H9 (cell line): ENCODE measurements around the gene RBKS. TPM values are rescaled to one million over a fixed set of nuclear protein-coding genes. Genes with fewer than 3 reads are reported as not detected.

ENCODE experiments used
- DNase-seq: peaks from one replicate; pipeline ENCODE4 v3.0.0-alpha.2; 2017
- H2AFZ ChIP-seq: one replicate; pipeline ENCODE4 v1.6.1; 2013; ENCODE audit warnings: mild to moderate bottlenecking, low read length, control low read depth, moderate library complexity
- H2AK5ac ChIP-seq: 2 replicates; pipeline ENCODE4 v1.6.1; 2013; ENCODE audit warnings: low read length, control low read depth, mixed read lengths; ENCODE audit not compliant: insufficient read length
- H2BK120ac ChIP-seq: one replicate; pipeline ENCODE4 v1.6.1; 2013; ENCODE audit warnings: low read depth, mild to moderate bottlenecking, low read length, control low read depth, inconsistent platforms; ENCODE audit not compliant: poor library complexity, severe bottlenecking
- H2BK12ac ChIP-seq: 2 replicates; pipeline ENCODE4 v1.6.1; 2013; ENCODE audit warnings: low read length, control low read depth, mixed read lengths, low read depth; ENCODE audit not compliant: insufficient read length
- H2BK15ac ChIP-seq: 2 replicates; pipeline ENCODE4 v1.6.1; 2013; ENCODE audit warnings: low read depth, low read length, control low read depth
- H2BK20ac ChIP-seq: one replicate; pipeline ENCODE4 v1.6.1; 2013; ENCODE audit warnings: low read depth, mild to moderate bottlenecking, low read length, control low read depth, inconsistent platforms; ENCODE audit not compliant: poor library complexity, severe bottlenecking
- H2BK5ac ChIP-seq: 2 replicates; pipeline ENCODE4 v1.6.1; 2013; ENCODE audit warnings: low read length, control low read depth, mixed read lengths; ENCODE audit not compliant: insufficient read length
- H3K14ac ChIP-seq: 2 replicates; pipeline ENCODE4 v1.6.1; 2013; ENCODE audit warnings: low read length, control low read depth; ENCODE audit not compliant: insufficient read depth
- H3K18ac ChIP-seq: 2 replicates; pipeline ENCODE4 v1.6.1; 2013; ENCODE audit warnings: low read depth, mild to moderate bottlenecking, mixed read lengths, low read length, control low read depth; ENCODE audit not compliant: insufficient read length
- H3K23ac ChIP-seq: 2 replicates; pipeline ENCODE4 v1.6.1; 2013; ENCODE audit warnings: low read length, control low read depth, mixed read lengths, low read depth; ENCODE audit not compliant: insufficient read length
- H3K23me2 ChIP-seq: 2 replicates; pipeline ENCODE4 v1.6.1; 2013; ENCODE audit warnings: low read depth, mild to moderate bottlenecking, mixed read lengths, low read length, control low read depth; ENCODE audit not compliant: insufficient read length, poor library complexity, severe bottlenecking
- H3K27ac ChIP-seq: 2 replicates; pipeline ENCODE4 v1.5.1; 2013; ENCODE audit warnings: low read length, control low read depth, mixed read lengths, low read depth; ENCODE audit not compliant: insufficient read length
- H3K27me3 ChIP-seq: 2 replicates; pipeline ENCODE4 v1.6.1; 2013; ENCODE audit warnings: low read length, control low read depth, inconsistent platforms; ENCODE audit not compliant: insufficient read depth
- H3K4ac ChIP-seq: 2 replicates; pipeline ENCODE4 v1.6.1; 2013; ENCODE audit warnings: low read depth, mild to moderate bottlenecking, control low read depth, inconsistent platforms, low read length, moderate library complexity
- H3K4me1 ChIP-seq: 2 replicates; pipeline ENCODE4 v1.6.1; 2013; ENCODE audit warnings: low read length, control low read depth, inconsistent platforms; ENCODE audit not compliant: insufficient read depth
- H3K4me2 ChIP-seq: 2 replicates; pipeline ENCODE4 v1.6.1; 2013; ENCODE audit warnings: low read length, control low read depth, mixed read lengths; ENCODE audit not compliant: insufficient read length, insufficient read depth
- H3K56ac ChIP-seq: 2 replicates; pipeline ENCODE4 v1.6.1; 2013; ENCODE audit warnings: low read depth, mild to moderate bottlenecking, mixed read lengths, low read length, control low read depth; ENCODE audit not compliant: insufficient read length
- H3K79me1 ChIP-seq: 2 replicates; pipeline ENCODE4 v1.6.1; 2013; ENCODE audit warnings: low read depth, mild to moderate bottlenecking, moderate library complexity, low read length, control low read depth, inconsistent platforms; ENCODE audit not compliant: insufficient read depth, poor library complexity, severe bottlenecking
- H3K79me2 ChIP-seq: 2 replicates; pipeline ENCODE4 v1.6.1; 2013; ENCODE audit warnings: low read length, control low read depth, inconsistent platforms; ENCODE audit not compliant: insufficient read depth
- H3K9ac ChIP-seq: 2 replicates; pipeline ENCODE4 v1.6.1; 2013; ENCODE audit warnings: low read length, control low read depth, mixed read lengths; ENCODE audit not compliant: insufficient read length; ENCODE audit errors: extremely low read depth
- H3K9me3 ChIP-seq: one replicate; pipeline ENCODE4 v1.6.1; 2013; ENCODE audit warnings: low read depth, low read length, inconsistent platforms; ENCODE audit not compliant: control insufficient read depth
- H3T11ph ChIP-seq: one replicate; pipeline ENCODE4 v1.6.1; 2013; ENCODE audit warnings: mild to moderate bottlenecking, low read length, control low read depth, inconsistent platforms
- H4K20me1 ChIP-seq: one replicate; pipeline ENCODE4 v1.6.1; 2013; ENCODE audit not compliant: control insufficient read depth, insufficient read length, insufficient read depth
- H4K5ac ChIP-seq: 2 replicates; pipeline ENCODE4 v1.6.1; 2013; ENCODE audit warnings: low read depth, mild to moderate bottlenecking, mixed read lengths, low read length, control low read depth; ENCODE audit not compliant: insufficient read length
- H4K8ac ChIP-seq: replicated peaks from 2 replicates; pipeline ENCODE4 v1.6.1; 2013; ENCODE audit warnings: low read length, control low read depth, mixed read lengths, low read depth; ENCODE audit not compliant: insufficient read length
- H4K91ac ChIP-seq: 2 replicates; pipeline ENCODE4 v1.6.1; 2013; ENCODE audit warnings: low read depth, mild to moderate bottlenecking, moderate library complexity, mixed read lengths, low read length, control low read depth; ENCODE audit not compliant: insufficient read length
- H3K27ac Mint-ChIP-seq, 3 experiments: 2 replicates in 2 of 3; 3 replicates in 1 of 3; pipeline ENCODE4 v1.8.0; 2020 to 2021; ENCODE audit warnings: mixed read lengths in 3 of 3, mild to moderate bottlenecking in 1 of 3, moderate library complexity in 1 of 3
- H3K27me3 Mint-ChIP-seq: 2 replicates; pipeline ENCODE4 v1.8.0; 2021; ENCODE audit warnings: low read depth, mild to moderate bottlenecking, moderate library complexity, mixed read lengths
- H3K36me3 Mint-ChIP-seq, 3 experiments: 2 replicates in 2 of 3; 3 replicates in 1 of 3; pipeline ENCODE4 v1.8.0; 2020 to 2021; ENCODE audit warnings: low read depth in 3 of 3, mixed read lengths in 3 of 3; ENCODE audit not compliant: insufficient read depth in 1 of 3
- H3K4me1 Mint-ChIP-seq, 2 experiments: 2 replicates each; pipeline ENCODE4 v1.8.0; 2020; ENCODE audit warnings: mixed read lengths in 2 of 2
- H3K4me3 Mint-ChIP-seq, 2 experiments: 2 replicates in 1 of 2; 3 replicates in 1 of 2; pipeline ENCODE4 v1.8.0; 2020 to 2021; ENCODE audit warnings: mild to moderate bottlenecking in 2 of 2, mixed read lengths in 2 of 2, moderate library complexity in 1 of 2
- H3K9me3 Mint-ChIP-seq, 2 experiments: 2 replicates in 1 of 2; 3 replicates in 1 of 2; pipeline ENCODE4 v1.8.0; 2020; ENCODE audit warnings: mild to moderate bottlenecking in 2 of 2, mixed read lengths in 2 of 2, moderate library complexity in 1 of 2
- WGBS: extraction: QIAGEN DNeasy Blood & Tissue Kit; methylation state at CpG from one replicate; pipeline ENCODE4 v1.1.7; 2013; ENCODE audit warnings: missing lambda C conversion rate, low lambda C conversion rate, mixed read lengths; ENCODE audit not compliant: insufficient read length; ENCODE audit errors: extremely low coverage; 5-methylcytosine and 5-hydroxymethylcytosine counted together
- total RNA-seq: library from RNA; stranded (reverse); gene quantifications from 2 replicates; pipeline ENCODE4 v1.2.1, GENCODE V29; 2021
- TF ChIP-seq, protein P1 (sequence below): fragments of 200-600 bp; sonication (generic); conservative IDR thresholded peaks from 3 replicates; pipeline ENCODE4 v1.8.0; 2021; ENCODE audit warnings: antibody characterized with exemption, mild to moderate bottlenecking

Gene RBKS
- total RNA-seq, 1 experiment from 2014 or later, result 2.3 TPM

GRCh38 chr2:27935026-27935425 is 44.8 kb upstream of the RBKS start:
- H3K56ac ChIP-seq, result no peak overlapping the region
- H2BK12ac ChIP-seq, result no peak overlapping the region
- no peaks in the 10 kb centered on the region for H3K4me1 ChIP-seq
- H3K23ac ChIP-seq, result no peak overlapping the region
- no peak overlapping the region for H2AFZ ChIP-seq
- no CpG with 5 or more reads among the region's 3 CpGs for WGBS
- H3K9me3 Mint-ChIP-seq, result no peaks in the 10 kb centered on the region
- no peak for DNase-seq
- no peak overlapping the region for H2BK15ac ChIP-seq
- no peak overlapping the region for H4K8ac ChIP-seq
- no peaks in the 10 kb centered on the region for H3K36me3 Mint-ChIP-seq
- H3K27ac Mint-ChIP-seq, result no peak overlapping the region
- TF ChIP-seq, protein P1, sequence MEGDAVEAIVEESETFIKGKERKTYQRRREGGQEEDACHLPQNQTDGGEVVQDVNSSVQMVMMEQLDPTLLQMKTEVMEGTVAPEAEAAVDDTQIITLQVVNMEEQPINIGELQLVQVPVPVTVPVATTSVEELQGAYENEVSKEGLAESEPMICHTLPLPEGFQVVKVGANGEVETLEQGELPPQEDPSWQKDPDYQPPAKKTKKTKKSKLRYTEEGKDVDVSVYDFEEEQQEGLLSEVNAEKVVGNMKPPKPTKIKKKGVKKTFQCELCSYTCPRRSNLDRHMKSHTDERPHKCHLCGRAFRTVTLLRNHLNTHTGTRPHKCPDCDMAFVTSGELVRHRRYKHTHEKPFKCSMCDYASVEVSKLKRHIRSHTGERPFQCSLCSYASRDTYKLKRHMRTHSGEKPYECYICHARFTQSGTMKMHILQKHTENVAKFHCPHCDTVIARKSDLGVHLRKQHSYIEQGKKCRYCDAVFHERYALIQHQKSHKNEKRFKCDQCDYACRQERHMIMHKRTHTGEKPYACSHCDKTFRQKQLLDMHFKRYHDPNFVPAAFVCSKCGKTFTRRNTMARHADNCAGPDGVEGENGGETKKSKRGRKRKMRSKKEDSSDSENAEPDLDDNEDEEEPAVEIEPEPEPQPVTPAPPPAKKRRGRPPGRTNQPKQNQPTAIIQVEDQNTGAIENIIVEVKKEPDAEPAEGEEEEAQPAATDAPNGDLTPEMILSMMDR, result no peak
- H2BK120ac ChIP-seq, result no peak overlapping the region
- H3K4ac ChIP-seq, result no peak overlapping the region
- no peak overlapping the region for H3K27ac ChIP-seq
- H3K9ac ChIP-seq, result no peak overlapping the region
- no peak overlapping the region for H3K18ac ChIP-seq
- H3T11ph ChIP-seq, result no peak overlapping the region
- H2AK5ac ChIP-seq, result no peak overlapping the region
- no peaks in the 10 kb centered on the region for H3K27me3 Mint-ChIP-seq
- no peak overlapping the region for H2BK5ac ChIP-seq
- H3K4me3 Mint-ChIP-seq, result no peak overlapping the region
- H3K14ac ChIP-seq, result no peak overlapping the region
- H3K79me2 ChIP-seq, result no peaks in the 10 kb centered on the region
- no peaks in the 10 kb centered on the region for H4K20me1 ChIP-seq
- no peak overlapping the region for H3K4me2 ChIP-seq
- no peaks in the 10 kb centered on the region for H3K79me1 ChIP-seq
- H3K4me1 Mint-ChIP-seq, result no peaks in the 10 kb centered on the region
- no peaks in the 10 kb centered on the region for H3K9me3 ChIP-seq
- H4K5ac ChIP-seq, result no peak overlapping the region
- no peaks in the 10 kb centered on the region for H3K23me2 ChIP-seq
- no peak overlapping the region for H4K91ac ChIP-seq
- H2BK20ac ChIP-seq, result no peak overlapping the region
- H3K27me3 ChIP-seq, result no peaks in the 10 kb centered on the region
